Measurements from ENCODE around the gene NDUFS6.
"Not testable (repeated sequence)": the region's sequence is repeated elsewhere in the genome, so short reads cannot be mapped to it uniquely, and the experiment has no call there.

NDUFS6 gene

DNA sequence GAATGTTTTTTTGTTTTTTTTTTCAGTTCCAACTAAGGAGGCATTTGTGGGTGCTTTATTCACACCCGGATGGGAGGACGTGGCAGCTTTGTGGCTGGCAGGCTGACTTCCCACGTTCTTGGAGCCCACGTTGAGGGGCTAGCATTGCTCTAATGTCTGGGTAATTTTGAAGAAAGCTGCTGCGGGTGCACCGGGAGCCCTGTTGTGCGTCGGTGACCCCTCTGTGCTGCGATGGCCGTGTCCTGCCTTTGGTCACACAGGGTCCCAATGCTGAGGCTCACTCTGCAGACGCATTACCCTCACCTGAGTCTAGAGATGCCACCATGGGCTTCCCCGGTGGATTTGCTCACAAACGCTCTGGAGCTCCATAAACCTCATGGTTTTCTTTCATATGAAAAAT lies 34.2 kb downstream of the NDUFS6 start:
- ATAC-seq: no peak

DNA sequence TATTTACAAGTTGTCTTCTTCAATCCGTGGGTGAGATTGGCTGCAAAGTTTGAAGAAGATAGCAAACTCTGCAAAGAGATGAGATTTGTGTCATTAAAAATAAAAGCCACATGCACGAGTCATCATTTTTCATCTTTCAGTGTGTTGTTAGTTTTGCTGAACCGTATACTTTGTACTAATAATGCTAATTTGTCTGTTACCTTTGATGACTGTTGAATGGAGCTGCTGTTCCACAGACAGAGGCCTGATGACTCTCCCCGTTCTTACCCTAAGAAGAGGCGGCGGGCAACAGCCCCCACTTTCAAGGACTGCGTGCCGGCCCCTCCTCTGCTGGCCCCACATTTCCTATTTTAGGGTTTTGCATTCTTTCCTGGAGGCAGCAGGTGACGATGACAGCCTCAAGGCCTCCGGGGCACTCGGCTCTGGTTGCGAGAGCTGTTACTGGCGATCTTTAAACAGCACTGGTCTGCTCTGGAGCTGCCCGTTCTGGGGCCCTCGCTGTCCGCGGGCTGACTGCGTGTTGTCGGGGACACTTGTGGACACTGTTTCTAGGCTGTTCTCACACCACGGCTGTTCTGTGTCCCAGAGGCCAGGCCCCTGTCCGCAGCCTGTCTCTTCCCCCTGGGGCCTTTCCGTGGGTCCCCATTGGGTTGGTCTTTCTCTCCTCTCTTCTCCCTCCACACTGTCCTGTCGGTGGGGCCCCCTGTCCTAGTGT lies 35.1 kb downstream of the NDUFS6 start:
- ATAC-seq: no peak

DNA sequence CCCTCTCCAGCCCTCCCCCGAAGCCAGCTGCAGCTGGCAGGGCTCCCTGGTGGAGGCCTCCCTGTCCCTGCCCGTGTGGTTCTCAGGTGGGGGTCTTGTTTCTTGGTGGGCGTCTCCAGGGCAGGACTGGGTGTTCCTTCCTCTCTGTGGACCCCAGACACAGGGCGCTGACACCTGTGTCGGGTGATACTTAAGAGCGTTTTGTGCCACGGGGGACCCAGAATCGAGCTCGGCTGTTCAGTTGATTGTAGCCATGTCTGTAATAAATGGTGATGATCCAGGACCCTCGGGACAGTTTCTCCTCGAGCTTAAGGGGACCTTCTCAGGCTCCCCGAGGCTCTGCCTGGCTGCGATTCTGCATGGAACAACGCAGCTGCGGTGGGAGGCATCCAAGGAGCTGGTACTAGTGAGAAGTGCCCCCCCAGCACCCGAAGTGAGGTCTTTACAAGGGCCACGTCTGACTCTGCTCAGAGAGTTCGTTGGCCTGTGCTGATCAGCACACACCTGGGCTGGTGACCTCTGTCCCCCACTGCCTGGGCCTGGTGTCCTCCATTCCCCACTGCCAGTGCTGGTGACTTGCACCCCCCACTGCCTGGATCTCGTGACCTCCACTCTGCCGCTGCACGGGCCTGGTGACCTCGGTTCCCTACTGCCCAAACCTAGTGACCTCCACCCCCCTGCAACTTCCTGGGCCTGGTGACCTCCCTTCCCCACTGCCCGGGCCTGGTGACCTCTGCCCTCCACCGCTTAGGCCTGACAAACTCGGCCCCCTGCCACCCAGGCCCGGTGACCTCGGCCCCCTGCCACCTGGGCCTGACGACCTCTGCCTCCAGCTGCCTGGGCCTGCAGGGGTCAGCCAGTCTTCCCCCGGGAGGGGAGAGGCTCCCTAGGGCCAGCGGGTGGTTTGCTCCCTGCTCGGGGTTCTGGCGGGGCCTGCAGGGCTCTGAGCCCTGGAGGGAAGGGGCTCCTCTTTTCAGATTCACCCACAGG lies 36.0 kb downstream of the NDUFS6 start:
- ATAC-seq: no peak

DNA sequence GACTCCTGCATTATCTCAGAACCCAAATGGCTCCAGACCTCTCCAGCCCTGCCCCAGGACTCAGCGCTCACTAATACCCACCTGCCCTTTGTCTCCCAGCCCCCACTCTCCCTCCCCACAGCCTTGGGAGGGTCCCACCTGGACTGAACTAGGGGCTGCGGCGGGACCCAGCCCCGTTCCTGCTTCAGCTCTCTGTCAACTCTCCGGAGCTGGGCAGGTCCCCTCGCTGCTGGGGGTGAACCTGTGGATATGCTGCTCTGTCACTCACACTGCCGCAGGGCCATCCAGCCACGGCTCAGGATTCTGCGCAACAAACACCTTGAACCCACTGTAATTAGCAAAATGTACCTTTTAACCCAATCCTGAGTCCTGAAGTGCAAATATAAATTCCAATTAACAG lies 36.8 kb downstream of the NDUFS6 start:
- ATAC-seq: no peak

DNA sequence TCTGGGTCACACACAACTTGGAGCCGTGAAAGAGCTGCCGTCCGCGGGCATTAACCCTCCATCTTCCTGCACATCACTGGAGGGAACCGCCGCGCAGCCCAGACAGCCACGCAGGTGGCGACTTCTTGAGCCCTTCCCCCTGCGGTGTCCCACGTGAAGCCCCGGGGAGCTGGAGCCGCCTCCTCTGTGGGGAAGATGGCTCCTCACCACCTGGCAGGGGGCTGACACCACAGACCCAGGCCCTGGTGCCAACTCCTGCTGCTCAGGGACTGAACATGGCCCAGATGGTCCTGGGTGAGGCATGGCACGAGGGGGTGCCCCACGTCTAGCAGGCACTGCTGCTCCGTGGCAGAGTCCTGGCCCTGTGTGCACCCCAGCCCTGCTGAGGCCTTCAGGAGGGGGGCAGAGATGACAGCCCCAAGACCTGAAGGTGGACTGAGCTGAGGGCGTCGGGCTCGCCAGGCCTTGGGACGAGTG lies 38.9 kb downstream of the NDUFS6 start:
- no peak for ATAC-seq

DNA sequence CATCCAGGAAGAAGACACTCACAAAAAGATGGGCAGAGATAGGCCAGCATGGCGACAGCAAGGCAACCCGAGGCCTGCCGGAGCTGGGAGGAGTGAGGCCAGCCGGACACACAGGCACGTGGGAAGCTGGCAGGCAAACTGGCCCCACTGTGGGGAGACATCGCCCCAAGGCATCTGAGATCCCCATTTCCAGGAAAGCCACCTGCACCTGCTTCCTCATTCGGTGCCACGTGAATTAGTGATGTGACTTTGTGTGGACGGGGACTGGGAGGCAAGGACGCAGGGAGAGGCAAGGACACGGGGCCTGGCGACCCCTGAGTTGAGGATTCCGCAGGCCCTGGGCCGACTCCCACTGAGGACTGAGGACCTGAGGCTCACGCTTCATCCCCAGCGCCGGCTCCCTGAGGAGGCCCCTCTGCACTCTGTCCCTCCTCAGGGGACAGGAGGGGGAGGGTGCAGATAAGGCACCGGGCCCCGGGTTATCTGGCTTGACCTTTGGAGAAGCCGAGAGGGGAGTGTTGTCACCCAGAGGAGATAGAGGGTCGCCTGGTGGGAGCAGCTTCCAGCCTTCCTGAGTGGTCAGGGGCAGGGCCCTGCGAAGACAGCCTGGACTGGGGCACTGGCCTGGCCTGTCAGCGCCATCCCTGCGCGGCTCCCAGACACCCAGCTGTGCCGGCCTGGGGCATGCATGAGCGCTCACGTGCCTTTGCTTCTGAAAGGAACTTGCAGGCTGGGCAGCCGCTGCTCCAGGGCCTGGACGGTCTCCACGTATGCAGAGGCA lies 39.7 kb downstream of the NDUFS6 start:
- ATAC-seq: no peak

DNA sequence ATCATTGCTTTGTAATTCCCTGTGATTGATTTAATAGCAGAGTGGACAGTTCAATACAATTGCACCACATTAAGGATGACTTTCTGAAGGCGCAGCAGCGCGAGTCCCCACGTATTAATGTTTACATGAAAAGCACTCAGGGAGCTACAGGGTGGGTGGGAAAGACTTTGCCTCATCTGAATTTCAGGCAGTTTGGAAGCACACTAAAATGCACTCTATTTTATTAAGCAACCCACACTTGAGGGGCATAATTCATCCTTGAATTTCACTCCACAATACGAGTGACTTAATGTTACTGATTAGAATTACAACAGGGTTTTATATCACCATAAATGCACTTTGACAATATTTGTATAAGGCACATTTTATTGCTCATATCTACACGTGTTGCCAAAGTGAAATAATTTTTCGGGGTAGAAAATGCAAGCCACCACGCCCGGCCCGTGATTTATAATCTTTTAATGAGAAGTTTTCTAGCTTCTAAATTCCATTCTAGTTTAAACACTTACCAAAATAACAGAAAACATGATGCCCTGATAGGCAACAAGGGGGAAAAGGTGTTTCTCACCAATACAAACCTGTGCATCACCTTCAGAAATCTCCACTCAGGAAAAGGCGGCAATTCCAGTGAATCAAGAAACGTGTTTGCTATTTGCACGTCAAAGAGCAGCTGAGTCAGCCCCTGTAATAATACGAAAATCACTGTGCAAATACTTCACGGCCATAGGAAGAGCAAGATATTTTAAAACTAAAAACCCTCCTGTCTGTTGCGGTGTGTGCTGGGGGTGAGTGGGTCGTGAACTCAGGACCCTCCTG lies 41.0 kb downstream of the NDUFS6 start:
- no peak for ATAC-seq

DNA sequence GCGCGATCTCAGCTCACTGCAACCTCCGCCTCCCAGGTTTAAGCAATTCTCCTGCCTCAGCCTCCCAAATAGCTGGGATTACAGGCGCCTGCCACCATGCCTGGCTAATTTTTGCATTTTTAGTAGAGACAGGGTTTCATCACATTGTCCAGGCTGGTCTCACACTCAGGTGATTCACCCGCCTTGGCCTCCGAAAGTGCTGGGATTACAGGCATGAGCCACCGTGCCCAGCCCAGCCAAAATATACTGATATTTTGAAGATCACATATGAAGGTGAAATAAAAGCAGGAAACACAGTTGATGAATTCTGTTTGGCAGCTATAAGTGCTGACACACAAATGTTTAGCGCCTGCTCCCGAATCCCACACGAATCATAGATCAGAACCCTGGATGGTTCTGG lies 42.6 kb downstream of the NDUFS6 start:
- ATAC-seq: not testable (repeated sequence)

DNA sequence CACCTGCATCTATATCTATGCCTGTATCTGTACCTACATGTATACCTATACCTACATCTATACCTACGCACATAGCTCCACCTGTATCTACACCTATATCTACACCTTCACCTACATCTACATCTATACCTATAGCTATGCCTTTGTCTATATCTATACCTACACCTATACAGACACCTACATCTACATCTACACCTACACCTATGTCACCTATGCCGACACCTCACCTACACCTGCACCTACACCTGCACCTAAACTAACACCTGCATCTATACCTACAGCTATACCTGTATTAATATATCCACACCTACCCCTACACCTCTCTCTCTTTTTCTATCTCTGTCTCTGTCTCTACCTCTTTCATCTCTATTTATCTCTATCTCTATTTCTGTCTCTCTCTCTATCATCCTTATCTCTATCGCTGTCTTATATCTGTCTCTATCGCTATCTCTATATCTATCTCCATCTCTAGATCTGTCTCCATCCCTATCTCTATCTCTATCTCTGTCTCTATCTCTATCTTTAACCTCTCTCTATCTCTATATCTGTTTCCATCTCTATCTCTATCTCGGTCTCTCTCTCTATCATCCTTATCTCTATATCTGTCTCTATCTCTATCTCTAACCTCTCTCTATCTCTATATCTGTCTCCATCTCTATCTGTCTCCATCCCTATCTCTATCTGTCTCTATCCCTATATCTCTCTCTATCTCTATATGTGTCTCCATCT lies 43.7 kb downstream of the NDUFS6 start:
- ATAC-seq: no peak

DNA sequence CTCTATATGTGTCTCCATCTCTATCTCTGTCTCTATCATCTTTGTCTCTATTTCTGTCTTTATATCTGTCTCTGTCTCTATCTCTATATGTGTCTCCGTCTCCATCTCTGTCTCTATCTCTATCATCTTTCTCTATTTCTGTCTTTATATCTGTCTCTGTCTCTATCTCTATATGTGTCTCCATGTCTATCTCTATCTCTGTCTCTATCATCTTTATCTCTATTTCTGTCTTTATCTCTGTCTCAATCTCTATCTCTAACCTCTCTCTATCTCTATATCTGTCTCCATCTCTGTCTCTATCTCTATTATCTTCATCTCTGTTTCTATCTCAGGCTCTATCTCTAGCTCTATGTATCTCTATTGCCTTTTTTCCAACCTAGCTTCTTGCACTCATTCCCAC lies 44.5 kb downstream of the NDUFS6 start:
- ATAC-seq: no peak

DNA sequence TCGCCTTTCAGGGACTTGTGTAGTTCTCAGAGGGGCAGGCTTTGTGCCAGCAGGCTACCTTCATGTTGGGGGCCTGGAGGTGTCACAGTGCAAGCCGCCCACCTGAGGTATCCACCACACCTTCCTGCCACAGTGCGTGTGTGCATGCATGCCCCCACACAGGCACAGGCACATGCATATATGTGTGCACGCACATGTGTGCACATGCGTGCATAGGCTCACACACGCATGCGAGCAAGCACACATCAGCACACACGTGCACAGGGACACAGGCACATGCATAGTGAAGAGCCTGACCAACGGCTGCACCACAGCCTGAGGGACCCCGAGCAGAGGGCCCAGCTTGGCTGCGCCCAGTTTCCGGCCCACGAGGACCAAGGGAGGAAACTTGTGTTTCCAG lies 45.4 kb downstream of the NDUFS6 start:
- ATAC-seq: no peak

DNA sequence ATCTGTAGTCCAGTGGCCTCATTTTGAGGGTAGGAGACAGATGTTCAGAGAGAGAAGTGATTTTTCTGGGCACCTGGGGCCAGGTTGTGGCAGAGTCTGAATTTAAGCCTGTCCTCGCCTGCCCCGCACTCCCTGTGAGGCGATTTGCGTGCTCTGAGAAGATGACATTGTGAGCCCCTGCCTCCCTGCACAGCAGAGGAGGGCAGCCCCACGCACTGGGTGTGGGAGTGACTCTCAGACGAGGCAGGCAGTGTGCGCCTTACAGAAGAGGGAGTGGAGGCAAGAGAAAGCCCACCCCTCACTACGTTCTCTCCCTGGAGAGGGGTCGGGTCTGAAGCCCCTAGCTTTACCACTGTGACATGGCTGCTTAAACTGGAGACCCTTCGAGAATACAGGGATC lies 45.8 kb downstream of the NDUFS6 start:
- ATAC-seq: no peak

DNA sequence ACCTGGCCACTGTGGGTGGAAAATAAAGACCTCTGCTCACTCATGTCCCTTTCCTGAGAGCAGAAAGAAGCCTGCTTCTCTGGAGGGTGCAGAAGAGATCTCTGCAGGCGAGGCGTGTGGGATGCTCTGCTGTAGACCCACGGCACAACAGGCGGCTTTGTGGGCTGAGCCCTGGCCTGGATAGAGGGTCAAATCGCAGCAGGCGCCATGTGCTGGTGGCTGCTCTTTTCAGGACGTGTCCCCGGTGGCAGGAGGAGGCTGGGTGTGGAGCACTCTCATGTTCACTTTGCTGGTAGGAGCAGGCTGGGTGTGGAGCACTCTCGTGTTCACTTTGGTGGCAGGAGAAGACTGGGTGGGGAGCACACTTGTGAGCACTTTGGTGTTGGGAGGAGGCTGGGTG lies 46.4 kb downstream of the NDUFS6 start:
- ATAC-seq: no peak

DNA sequence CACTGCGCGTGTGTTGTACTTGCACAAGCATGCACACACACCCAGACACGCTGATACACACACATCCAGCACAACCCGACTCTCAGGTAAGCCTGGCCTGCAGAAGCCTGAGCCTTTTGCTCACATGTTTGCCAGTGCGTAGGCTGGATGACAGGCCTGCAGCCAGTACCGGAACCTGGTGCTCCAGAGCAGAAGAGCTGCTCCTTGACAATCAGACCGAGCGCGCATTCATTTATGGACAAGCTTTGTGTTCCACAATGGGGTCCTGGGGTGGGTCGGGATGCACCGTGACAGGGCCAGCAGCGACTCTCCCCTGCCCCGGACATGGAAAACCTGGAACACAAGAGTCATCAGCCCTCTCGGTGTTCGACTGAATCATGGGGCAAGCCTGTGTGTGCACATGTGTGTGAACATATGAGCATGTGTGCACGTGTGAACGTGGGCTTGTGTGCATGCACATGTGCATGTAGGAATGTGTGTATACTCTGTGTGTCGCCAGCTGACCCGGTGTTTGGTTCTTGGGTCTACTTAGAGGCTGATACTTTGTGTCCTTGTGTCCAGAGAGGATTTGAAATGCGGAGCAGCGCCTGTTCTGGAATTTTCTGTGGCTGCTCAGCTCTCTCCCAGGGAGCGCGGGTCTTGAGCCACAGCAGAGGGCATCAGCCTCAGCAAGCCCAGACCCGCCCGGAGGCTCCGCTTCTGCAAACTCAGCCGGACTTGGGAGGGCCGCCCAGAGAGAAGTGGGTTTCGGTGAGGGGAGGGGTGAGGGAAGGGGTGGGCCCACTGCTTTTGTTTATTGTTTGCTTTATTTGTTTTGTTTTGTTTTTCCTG lies 49.3 kb downstream of the NDUFS6 start:
- ATAC-seq: no peak

DNA sequence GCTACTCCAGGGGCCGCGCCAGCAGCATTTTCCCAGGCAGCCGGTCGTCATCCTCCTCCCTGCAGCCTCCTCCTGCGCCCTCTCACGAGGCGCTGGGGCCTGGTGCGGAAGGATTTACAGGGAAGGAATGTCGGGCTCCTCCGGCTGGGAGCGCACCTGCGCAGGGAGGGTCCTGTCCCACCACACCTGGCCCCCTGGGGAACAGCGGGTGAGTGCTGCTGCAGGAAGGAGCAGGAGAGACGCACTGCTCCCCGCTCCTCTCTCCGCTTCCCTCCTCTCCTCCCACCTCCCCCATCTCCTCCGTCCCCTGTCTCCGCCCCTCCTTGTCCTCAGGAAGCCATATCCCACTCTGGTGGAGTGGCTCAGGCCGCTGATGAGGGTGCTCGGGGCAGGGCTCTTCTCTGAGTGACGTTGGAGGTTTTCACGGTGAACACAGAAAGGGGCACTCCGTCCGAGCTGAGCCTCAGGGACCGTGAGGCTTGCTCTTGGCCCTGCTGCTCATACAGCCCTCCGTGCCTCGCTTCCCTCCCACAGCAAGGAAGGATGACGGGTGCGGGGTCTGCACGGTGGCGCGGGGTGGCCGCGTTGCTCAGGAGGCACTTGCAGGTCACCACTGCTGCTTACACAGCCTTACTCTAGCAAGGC lies 50.2 kb downstream of the NDUFS6 start:
- no peak for ATAC-seq

DNA sequence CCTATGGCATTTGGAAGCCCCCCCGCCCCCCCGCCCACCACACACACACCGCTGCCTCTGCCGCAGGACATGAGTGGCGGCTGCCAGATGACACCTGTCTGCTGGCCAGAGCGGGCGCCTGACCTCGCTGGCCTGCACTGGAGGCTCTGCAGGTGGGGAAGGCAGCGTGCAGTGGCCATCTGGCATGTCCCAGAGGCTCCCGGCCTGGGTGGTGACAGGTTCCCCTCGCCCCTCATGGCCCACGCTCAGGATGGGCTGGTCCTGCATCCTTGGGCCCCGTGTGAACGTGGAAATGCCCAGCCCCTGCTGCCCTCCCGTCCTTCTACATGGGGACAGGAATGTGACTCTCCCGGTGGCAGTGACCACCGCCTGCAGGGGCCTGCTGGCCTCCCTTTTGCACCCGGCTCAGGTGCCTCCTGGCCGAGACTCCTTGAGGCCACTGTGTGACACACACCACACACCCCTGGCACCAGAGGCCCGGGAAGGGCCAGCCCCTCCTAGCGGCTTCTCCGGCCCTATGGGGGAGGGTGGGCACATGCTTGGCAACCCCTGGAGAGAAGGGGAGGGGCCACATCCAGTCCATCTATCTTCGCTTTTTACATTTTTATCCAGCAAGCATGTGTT lies 51.2 kb downstream of the NDUFS6 start:
- no peak for ATAC-seq

DNA sequence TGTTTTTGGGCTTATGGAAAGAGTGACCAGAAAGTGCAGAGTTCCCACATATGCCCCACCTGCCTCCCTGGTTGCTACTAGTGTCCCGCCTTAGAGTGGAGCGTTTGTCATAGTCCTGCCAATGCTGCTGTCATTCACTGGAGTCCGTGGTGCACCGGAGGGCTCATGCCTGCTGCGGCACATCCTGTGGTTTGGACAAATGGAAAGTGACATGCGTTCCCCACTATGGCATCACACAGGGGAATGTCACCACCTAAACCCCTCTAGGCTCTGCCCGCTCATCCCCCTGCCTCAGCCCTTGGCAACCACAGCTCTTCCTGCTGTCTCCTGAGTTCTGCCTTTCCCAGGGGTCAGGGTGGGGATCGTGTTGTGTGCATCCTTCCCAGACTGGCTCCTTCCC lies 52.3 kb downstream of the NDUFS6 start:
- no peak for ATAC-seq

DNA sequence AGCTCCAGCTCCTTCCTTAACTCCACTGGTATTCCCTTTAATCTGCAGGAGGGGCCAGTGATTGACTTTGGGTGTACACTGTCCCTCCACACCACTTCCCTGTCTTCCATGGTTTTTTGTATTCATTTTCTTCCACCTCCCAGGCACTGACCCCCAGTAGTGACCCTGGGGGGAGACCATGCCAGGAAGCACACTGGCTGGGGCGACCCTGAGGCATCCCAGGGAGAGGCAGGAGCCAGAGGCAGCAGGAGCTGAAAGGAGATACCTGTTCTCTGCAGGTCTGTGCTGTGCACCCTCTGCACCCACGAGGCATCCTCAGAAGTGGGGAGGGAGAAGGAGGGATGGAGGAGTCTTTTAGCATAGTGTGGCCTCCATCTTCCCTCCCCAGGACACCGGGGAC lies 53.9 kb downstream of the NDUFS6 start:
- ATAC-seq: no peak

DNA sequence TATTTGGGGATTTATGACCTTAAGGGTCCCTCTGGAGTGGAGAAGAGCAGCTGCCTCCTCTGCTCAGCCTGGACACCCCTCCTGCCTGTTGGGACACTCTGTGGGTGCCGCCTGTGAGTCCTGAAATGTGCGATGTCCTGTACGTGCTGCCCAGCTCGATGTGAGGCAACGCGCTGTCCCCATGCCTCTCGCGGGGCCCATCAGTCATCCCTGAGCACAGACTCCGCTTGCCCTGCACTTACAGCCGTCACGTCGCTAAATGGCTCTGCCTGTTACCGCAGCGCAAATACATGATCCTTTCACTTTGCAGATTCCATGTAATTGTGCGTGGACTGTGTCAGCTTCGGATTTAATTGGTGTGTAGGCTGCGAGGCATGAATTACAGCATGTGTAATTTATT lies 54.4 kb downstream of the NDUFS6 start:
- ATAC-seq: no peak
